ENCODE results near the gene TPST2.

Gene TPST2

DNA sequence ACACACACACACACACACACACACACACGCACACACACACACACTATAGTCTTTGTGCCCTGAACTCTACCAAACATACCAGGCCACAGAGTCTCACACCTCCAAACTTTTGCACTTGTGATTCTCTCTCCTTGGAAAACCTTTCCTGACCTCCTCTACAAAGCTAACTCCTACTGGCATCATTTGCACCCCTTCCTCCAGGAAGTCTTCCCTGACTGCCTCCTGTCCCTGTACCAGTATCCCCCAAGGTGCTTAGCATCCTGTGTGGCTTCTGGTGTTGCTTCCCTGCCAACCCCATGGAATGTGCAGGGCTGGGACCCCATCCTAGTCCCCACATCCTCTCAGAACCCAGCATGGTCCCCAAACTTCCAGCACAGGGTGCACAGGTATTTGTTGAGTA is 8.9 kb downstream of the TPST2 start:
- no peak for DNase-seq (ENCODE audit: low read depth in 2 of 2, low spot score in 1 of 2)

DNA sequence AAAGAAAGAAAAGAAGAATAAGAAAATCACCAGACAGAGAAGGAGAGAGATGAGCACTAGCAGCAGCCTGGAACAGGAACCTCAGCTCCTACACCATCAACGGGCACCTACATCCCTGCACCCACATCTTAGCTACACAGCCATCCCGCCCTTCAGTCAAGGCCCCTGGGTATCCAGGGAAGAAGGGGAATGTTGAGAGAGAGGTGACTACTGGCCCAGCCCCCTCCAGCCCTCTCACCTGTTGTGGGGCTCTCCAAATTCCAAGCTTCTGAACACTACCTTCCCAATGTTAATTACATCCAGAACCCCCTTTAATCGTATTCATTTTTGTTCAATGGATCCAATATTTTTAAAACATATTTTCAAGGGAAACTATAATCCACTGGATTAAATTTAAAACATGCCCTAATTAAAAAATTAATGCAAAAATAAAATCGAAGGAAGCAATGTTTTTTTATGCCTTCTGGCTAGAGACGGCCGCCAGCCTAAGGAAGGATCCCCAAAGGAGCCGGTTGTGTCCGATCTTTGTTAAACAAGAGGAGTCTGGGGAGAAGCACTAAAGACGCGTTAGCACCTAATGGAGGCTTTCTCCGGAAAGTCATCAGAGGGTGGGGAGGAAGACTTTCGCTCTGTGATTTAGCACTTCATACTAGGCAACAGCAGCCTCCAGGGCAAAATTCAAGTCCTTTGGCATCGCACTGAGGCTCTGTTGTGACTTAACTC is 9.5 kb downstream of the TPST2 start:
- DNase-seq (ENCODE audit: low read depth in 2 of 2, low spot score in 1 of 2), result no peak

DNA sequence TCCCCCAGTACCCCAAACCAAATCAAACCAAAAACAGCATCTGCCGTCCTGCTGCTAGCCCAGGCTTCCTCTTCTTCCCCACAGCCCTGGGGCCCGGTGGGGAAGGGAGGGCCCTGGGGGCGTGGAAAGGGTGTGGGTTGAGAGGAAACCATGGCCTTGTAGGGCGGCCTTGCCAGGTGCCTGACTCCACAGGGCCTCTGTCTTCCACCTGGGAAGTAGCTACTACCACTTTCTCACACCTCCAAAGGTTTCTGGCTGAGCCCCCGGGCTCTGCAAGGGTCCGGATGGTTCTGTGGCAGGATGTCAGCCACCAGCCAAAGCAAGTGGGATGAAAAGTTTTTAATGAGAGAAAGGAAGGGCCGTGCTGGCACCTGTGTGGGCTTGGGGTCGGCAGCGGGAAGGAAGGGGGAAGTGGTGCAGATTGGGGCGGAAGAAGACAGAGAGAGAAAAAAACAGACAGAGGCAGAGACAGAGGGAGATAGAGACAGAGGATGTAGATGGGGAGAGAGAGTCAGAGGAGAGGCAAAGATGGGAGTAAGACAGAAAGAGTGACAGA is 10.5 kb downstream of the TPST2 start:
- DNase-seq (ENCODE audit: low read depth in 2 of 2, low spot score in 1 of 2), result no peak

DNA sequence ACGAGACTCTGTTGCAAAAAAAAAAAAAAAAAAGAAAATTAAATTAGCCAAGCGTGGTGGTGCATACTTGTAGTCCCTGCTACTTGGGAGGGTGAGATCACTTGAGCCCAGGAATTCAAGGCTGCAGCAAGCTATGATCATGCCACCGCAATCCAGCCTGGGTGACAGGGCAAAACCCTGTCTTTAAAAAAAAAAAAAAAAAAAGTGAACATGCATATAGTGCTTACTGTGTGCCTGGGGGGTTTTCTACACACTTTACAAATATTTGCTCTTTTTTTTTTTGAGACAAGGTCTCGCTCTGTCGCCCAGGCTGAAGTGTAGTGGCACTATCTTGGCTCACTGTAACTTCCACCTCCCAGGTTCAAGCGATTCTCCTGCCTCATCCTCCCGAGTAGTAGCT is 12.9 kb downstream of the TPST2 start:
- no peak for DNase-seq (ENCODE audit: low read depth in 2 of 2, low spot score in 1 of 2)

DNA sequence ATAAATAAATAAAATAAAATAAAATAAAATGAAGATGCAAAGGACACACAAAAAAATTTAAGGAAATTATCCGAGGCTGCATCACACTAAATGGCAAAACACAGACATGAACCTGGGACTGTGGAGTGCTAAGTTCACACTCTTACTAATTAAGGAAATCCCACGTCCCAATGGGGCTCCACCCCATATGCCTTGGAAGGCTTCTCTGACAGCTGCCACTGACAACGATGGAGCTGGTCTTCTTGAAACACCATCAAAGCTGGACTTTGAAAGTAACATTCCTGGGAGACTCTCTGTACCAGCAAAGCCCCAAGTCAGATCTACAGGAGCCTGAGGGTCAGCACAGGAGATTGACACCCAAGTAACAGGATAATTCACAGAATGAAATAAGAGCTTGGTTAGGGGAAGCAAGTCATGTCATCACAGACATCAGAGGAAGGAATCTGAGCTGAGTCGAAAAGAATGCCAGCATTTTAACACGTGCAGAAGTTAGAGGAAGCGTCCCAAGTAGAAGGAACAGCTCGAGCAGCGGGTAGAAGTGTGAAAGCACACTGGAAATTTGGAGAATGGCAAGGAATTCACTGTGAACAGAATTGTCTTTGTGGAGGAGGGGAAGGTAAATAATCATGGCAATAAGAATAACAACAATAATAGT is 13.8 kb downstream of the TPST2 start:
- DNase-seq (ENCODE audit: low read depth in 2 of 2, low spot score in 1 of 2), result no peak

DNA sequence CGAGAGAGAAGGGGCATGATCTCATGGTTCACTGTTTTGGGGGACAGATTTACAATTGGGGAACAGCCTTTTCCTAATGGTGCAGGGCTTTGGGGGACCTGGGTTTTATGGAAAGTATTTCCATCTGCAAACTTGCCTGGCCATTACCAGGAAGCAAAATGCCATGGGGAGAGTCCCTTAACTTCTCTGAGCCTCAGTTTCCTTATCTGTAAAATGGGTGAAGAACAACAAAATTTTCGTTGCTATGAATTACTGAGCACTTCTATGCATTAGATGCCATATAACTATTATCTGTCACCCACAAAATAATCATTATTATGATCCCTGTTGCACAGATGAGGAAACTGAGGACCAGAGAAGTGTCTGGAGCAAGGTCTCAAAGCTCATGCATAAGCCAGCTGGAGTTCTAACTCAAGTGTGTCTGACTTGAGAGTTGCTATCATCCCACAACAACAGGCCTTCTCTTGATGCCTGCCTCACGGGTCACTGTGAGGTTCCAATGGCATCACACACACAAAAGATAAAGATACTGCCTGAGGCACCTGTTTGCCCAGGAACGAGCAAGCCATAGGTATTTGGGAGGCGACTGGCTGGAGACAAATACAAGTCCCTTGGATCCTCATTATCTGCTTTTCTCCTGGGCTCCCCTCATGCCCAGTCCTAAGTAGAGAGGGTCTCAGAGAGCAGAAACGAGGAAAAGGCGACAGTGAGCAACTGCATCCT is 15.8 kb downstream of the TPST2 start:
- DNase-seq (ENCODE audit: low read depth in 2 of 2, low spot score in 1 of 2), result no peak

DNA sequence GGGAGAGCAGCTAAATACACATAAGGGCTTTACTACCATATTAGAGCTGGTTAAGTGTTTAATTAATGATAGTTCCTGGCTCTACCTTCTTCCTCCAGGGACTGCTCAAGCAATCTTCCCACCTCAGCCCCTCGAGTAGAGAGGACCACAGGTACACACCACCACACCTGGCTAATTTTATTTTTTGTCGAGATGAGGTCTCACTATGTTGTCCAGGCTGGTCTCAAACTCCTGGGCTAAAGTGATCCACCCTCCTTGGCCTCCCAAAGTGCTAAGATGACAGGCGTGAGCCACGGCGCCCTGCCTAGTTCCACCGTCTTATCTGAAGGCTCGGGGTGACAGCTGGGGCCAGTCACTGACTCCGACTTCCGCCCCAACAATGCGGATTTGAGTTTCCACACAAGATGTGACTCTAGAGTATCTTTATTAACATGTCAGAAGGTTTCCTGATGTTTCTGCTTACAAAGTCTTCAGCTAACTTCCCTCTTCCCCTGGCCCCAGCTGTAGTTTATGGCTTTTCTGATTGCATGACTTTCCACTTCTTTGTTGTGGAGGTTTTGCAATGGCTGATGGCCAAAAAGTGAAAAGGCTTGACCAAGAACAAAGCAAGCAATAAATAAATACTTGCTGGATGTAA is 16.8 kb downstream of the TPST2 start:
- no peak for DNase-seq (ENCODE audit: low read depth in 2 of 2, low spot score in 1 of 2)

DNA sequence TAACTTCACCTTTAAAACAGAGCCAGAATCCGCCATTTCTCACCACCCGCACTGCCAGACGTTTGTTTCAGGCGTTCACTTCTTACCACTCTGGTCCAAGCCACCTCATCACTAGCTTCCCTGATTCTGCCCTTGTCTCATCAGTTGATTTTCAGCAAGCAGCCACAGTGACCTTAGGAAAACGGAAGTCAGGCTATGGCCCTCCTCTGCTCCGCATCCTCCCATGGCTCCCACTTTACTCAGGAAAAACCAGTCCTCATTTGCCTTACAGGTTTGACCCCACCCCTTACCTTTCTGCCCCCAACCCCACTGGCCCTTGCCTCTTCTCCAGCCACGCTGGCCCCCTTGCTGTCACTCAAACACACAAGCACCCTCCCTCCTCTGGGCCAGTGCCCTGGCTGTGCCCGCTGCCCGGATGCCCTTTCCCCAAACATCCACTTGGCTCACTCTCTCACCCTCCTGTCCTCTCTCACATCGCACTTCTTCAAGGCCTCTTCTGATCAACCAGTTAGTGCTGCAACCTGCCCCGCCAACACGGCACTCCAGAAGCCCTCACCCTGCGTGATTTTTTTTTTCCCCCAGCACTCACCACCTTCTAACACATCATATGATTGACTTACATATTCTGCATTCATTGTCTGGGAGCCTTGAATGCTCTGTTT is 18.9 kb downstream of the TPST2 start:
- no peak for DNase-seq (ENCODE audit: low read depth in 2 of 2, low spot score in 1 of 2)

DNA sequence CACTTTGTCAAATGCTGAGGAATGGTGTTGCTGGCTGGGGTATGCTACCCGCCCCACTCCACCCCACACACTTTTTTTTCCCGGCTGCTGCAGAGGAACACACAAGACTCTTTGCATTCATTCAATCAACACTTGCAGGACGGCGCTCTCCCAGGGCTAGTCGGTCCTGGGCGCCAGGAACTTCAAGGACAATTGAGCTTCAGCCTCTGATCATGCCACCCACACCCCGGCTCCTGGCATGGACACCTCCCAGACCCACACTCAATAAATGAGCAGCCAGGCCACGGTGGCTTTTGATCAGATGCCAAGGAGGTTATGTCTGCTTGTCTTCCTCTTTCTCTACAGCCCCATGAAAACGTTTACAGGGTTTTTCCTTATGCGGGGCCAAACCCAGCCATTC is 19.8 kb downstream of the TPST2 start:
- DNase-seq (ENCODE audit: low read depth in 2 of 2, low spot score in 1 of 2), result no peak

DNA sequence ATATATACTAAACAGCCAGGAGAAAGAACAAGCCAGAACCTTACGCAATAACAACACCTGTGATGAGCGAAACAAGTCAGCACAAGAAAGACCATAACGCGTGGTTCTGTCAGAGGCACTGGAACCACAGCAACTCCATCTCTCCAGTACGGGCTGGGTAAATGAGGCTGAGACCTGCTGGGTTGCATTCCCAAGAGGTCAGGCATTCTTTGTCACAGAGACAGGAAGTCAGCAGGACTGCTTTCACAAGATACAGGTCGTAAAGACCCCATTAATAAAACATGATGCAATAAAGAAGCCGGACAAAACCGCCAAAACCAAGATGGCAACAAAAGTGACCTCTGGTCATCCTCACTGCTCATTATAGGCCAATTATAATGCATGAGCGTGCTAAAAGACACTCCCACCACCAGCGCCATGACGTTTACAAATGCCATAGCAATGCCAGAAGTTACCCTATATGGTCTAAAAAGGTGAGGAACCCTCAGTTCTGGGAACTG is 21.7 kb downstream of the TPST2 start:
- no peak for DNase-seq (ENCODE audit: low read depth in 2 of 2, low spot score in 1 of 2)

DNA sequence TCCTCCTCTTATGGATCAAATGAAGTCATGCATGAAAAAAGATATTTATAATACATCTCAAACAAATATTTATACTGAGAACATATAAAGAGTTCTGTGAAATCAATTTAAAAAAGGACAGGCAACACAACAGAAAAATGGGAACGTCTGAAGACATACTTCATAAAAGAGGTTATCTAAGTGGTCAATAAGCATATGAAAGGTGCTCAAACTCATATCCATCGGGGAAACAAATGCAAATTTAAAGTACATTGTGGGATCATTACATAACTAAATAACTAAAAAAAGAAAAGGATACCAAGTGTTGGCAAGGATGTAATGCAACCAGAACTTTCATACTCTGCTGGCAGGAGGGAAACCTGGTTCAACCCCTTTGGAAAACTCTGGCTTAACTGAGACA is 22.3 kb downstream of the TPST2 start:
- DNase-seq (ENCODE audit: low read depth in 2 of 2, low spot score in 1 of 2), result no peak

DNA sequence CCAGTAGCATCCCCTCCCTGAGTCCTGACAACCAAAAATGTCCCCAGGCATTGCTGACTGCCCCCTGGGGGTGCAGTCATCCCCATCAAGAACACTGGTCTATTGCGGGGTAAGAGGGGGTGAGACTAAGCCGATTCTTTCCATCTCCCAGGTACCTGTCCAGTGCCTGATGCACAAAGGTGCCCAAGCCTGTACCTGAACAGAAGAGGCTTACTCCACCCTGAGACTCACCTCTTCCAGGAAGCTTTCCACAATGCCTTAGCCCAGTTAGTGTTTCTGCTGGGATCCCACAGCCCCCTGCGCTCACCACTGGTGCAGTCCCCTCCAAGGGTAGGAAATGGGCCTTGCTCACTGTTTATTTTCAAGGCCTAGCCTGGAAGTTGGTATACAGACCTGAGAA is 22.9 kb downstream of the TPST2 start:
- no peak for DNase-seq (ENCODE audit: low read depth in 2 of 2, low spot score in 1 of 2)

DNA sequence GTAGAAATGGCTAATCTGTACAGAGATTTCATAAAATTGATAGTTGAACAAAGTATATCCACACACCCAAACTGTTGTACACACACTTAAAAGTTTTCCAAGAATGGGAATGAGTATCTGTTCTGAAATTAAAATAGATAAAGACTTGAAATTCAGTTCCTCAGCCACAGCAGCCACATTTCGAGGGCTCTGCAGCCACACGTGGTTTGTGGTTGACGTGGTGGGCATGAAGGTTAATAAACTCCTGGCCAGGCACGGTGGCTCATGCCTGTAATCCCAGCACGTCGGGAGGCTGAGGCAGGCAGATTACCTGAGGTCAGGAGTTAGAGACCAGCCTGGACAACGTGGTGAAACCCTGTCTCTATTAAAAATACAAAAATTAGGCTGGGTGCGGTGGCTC is 24.0 kb downstream of the TPST2 start:
- no peak for DNase-seq (ENCODE audit: low read depth in 2 of 2, low spot score in 1 of 2)

DNA sequence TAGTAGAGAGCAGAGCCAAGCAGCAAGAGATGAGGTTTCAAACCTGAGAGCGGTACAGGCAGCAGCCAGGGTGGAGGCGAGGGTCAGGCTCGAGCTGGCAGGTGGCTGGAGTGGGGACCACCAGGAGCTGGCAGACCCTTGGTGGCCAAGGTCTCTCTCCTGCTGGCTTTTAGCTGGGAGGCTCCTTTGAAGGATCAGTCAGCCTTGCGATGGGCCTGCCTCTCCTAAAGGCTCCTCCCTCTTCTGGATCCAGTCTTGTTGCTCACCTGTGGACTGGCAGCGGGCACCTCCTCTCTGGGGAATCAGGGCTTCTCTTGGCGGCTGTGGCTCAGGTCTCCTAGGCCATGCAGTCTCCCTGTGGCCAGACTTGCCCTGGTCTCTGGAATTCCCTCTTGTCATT is 24.8 kb downstream of the TPST2 start:
- DNase-seq (ENCODE audit: low read depth in 2 of 2, low spot score in 1 of 2), result no peak

DNA sequence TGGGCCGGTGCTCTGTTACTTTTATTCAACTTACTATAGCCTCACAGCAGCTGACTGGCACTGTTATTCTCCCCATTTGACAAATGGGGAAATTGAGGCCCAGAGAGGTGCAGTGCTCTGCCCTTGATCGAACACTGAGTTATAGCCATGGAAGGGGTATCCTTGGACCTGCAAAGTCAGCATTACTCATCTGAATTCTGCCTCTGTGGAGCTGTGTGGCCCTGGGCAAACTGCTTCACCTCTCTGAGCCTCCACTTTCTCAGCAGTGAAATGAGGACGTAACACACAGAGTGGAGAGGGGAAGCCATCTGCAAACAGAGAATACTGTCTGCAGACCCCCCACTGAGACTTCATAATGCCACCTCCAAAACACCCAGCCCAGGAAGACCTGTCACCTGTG is 25.3 kb downstream of the TPST2 start:
- no peak for DNase-seq (ENCODE audit: low read depth in 2 of 2, low spot score in 1 of 2)

DNA sequence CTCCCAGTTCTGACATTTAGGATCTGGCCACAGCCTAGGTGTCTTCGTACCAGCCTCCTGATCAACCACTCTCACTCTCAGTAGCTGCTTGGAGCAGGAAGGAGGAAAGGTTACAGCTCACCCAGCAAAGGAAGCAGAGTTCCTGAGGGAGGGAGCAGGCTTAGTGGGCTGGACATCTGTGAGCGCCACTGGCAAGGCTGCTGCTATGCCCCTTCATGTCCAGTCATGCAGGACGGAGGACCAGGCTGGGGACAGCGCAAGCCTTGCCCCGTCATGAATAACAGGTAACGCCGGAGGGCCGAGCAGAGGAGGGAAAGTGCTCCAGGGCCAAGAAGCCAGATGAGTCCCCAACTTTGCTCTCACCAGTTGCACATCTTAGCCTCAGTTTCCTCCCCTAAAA is 25.8 kb downstream of the TPST2 start:
- no peak for DNase-seq (ENCODE audit: low read depth in 2 of 2, low spot score in 1 of 2)

DNA sequence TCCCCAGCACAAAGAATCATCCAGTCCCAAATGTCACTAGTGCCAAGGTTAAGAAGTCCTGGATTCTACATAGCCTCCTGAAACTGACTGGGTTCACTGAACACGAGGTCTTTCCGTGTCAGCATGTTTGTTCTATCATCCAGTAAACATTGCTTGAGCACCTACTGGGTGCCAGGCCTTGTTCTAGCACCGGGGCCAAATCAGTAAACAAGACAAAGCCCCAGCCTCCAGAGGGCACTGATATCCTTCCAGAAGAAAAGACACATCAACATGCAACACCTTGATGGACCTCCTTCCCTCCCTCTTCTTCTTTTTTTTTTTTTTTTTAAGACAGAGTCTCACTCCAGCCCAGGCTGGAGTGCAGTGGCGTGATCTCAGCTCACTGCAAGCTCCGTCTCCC is 26.9 kb downstream of the TPST2 start:
- DNase-seq (ENCODE audit: low read depth in 2 of 2, low spot score in 1 of 2), result no peak

DNA sequence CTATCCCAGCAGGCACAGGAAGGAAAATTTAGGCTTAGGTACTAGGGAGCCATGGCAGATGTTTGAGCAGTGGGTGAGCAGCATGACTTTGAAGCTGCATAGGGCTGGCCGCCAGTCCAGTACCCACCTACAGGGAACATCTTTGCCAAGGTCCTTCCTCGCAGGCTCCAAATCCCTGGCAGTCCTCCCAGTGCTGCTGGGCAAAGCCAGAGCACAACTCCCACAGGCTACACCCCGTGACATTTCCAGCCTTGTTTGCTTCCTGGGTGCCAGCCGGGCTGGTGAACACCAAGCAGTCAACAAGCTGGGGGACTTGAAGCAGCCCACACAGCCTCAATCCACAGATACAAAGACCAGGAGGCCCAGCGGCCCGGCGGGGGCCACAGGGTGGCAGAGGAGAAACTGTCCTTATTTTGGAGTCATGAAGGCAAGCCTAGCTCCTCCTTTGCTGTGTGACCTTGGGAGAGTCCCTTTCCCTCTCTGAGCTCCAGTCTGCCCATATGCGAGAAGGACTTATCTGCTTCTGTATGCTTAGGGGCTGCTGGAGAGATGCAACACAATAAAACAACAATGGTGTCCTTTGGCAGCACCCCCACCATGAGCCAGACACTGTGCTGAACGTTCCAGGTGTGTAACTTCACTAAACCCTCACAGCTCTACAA is 28.0 kb downstream of the TPST2 start:
- DNase-seq (ENCODE audit: low read depth in 2 of 2, low spot score in 1 of 2), result no peak

DNA sequence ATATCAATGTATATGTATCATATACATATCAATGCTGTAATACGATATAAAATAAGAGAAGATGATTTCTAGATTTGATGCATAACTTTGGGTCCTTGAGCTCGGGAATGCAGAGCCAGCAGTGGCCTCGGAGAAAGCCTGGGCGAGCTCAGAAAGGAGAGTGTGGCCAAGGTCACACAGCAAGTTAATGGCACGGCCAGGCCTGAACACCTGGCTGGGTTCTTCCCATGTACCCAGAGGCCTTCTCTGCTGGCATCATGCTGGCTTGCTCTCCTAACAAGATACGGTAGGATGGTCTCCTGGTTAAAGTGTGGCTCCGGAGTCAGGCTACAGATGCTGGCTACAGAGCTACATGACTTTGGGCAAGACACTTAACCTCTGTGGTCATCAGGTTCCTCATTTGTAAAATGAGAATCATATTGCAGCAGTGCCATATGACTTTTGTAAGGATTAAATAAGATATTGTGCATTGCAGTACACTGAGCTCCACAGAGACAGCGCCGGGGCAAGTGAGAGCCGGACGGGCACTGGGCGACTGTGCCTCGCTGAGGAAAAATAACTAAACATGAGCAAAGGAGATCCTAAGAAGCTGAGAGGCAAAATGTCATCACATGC is 29.9 kb downstream of the TPST2 start:
- DNase-seq (ENCODE audit: low read depth in 2 of 2, low spot score in 1 of 2), result no peak
